Skin epidermis (tissue), 12 donors: ENCODE data around the gene ZFAND5.

Experiments used
- H3K27ac ChIP-seq, 21 experiments: fragments of 200-600 bp; sonication (generic) in 11 of 21; one replicate each; pipeline ENCODE4 v1.5.0; 2020; ENCODE audit warnings: mild to moderate bottlenecking in 3 of 21, inconsistent platforms in 2 of 21, moderate library complexity in 2 of 21
- H3K4me3 ChIP-seq, 7 experiments: fragments of 200-600 bp; sonication (generic) in 2 of 7; one replicate each; pipeline ENCODE4 v1.5.0; 2020; ENCODE audit warnings: inconsistent platforms in 2 of 7, mild to moderate bottlenecking in 2 of 7, moderate library complexity in 1 of 7

Gene ZFAND5

GRCh38 chr9:72364679-72365524 lies at the start of gene ZFAND5:
Gene ZFAND5 (minus strand): TSS chr9:72365208. CDS start chr9:72360778, 4,430 bp downstream.
- Histone ChIP-seq H3K27ac (peak within 1 kb of the TSS; percentile 81 to 100 (median 100)), H3K4me3 (peak within 1 kb of the TSS; percentile 70 to 93 (median 84))

GRCh38 chr9:72412483-72413040 lies 47.6 kb upstream of the ZFAND5 start:
- H3K27ac ChIP-seq: no peak overlapping the region
- H3K4me3 ChIP-seq: no peak overlapping the region

GRCh38 chr9:72410214-72410613 lies 45.2 kb upstream of the ZFAND5 start:
- H3K4me3 ChIP-seq: no peak overlapping the region
- H3K27ac ChIP-seq: no peak overlapping the region

GRCh38 chr9:72407114-72407513 lies 42.1 kb upstream of the ZFAND5 start:
- no peak overlapping the region for H3K4me3 ChIP-seq
- H3K27ac ChIP-seq: peak overlapping the region in 1 of 21 experiments; percentile 1

- Histone ChIP-seq H3K27ac (no peak overlapping the region), H3K4me3 (no peak overlapping the region)
Observed at GRCh38 chr9:72402744-72403143, 37.7 kb upstream of the ZFAND5 start.

- Histone ChIP-seq H3K27ac (no peak overlapping the region), H3K4me3 (no peak overlapping the region)
Observed at GRCh38 chr9:72401396-72401795, 36.4 kb upstream of the ZFAND5 start.

GRCh38 chr9:72400866-72401265 lies 35.9 kb upstream of the ZFAND5 start:
- Histone ChIP-seq H3K4me3 (no peak overlapping the region), H3K27ac (no peak overlapping the region)

- Histone ChIP-seq H3K27ac (no peak overlapping the region), H3K4me3 (no peak overlapping the region)
Observed at GRCh38 chr9:72399391-72399790, 34.4 kb upstream of the ZFAND5 start.

- Histone ChIP-seq H3K4me3 (no peak overlapping the region), H3K27ac (peak overlapping the region in 3 of 21 experiments; percentile 12 to 19 (median 17))
Observed at GRCh38 chr9:72396247-72397091, 31.5 kb upstream of the ZFAND5 start.

GRCh38 chr9:72394066-72394465 lies 29.1 kb upstream of the ZFAND5 start:
- Histone ChIP-seq H3K4me3 (no peak overlapping the region), H3K27ac (no peak overlapping the region)

- no peak overlapping the region for H3K27ac ChIP-seq
- no peak overlapping the region for H3K4me3 ChIP-seq
Observed at GRCh38 chr9:72390907-72391306, 25.9 kb upstream of the ZFAND5 start.

- Histone ChIP-seq H3K27ac (no peak overlapping the region), H3K4me3 (no peak overlapping the region)
Observed at GRCh38 chr9:72386186-72386585, 21.2 kb upstream of the ZFAND5 start.

GRCh38 chr9:72384710-72385485 lies 19.9 kb upstream of the ZFAND5 start:
- no peak overlapping the region for H3K27ac ChIP-seq
- H3K4me3 ChIP-seq: no peak overlapping the region

GRCh38 chr9:72383978-72384709 lies 19.1 kb upstream of the ZFAND5 start:
- Histone ChIP-seq H3K27ac (no peak overlapping the region), H3K4me3 (no peak overlapping the region)

- Histone ChIP-seq H3K4me3 (no peak overlapping the region), H3K27ac (no peak overlapping the region)
Observed at GRCh38 chr9:72382405-72382804, 17.4 kb upstream of the ZFAND5 start.

- no peak overlapping the region for H3K4me3 ChIP-seq
Observed at GRCh38 chr9:72377041-72377440, 12.0 kb upstream of the ZFAND5 start.

GRCh38 chr9:72371151-72371550 lies 6.1 kb upstream of the ZFAND5 start:
- no peak overlapping the region for H3K27ac ChIP-seq
- no peak overlapping the region for H3K4me3 ChIP-seq

More at GRCh38 chr9:72377041-72377440, 12.0 kb upstream of the ZFAND5 start:
- no peak overlapping the region for H3K27ac ChIP-seq

- H3K27ac ChIP-seq: peak overlapping the region; percentile 51 to 100 (median 99)
- peak overlapping the region; percentile 70 to 93 (median 84) for H3K4me3 ChIP-seq
Observed at GRCh38 chr9:72365525-72366256, 683 bp upstream of the ZFAND5 start.
